ENCODE data around the gene SPIN2B. TPM values are rescaled to one million over a fixed set of nuclear protein-coding genes. Genes with fewer than 3 reads are reported as not detected.
"Not testable (repeated sequence)": the region's sequence is repeated elsewhere in the genome, so short reads cannot be mapped to it uniquely, and the experiment has no call there.

The SPIN2B gene
- total RNA-seq (2014; rRNA removed; shearing (Covaris generic)), result 20.3 and 21.0 TPM in 2 replicates

GRCh38 chrX:57121162-57121755 is at the start of gene SPIN2B:
TSS of gene SPIN2B (minus strand) at chrX:57121548.
- no peaks in the 10 kb centered on the region for H3K9me3 ChIP-seq (replicated peaks)
- H3K27ac ChIP-seq, result peak within 1 kb of the TSS; percentile 88
- H3K36me3 ChIP-seq, result no peaks in the 10 kb centered on the region
- no peaks in the 10 kb centered on the region for H3K27me3 ChIP-seq
- no peaks in the 10 kb centered on the region for H3K4me1 ChIP-seq
- peak within 1 kb of the TSS; percentile 79 for H3K4me3 ChIP-seq
- peak; percentile 88 for DNase-seq

DNA sequence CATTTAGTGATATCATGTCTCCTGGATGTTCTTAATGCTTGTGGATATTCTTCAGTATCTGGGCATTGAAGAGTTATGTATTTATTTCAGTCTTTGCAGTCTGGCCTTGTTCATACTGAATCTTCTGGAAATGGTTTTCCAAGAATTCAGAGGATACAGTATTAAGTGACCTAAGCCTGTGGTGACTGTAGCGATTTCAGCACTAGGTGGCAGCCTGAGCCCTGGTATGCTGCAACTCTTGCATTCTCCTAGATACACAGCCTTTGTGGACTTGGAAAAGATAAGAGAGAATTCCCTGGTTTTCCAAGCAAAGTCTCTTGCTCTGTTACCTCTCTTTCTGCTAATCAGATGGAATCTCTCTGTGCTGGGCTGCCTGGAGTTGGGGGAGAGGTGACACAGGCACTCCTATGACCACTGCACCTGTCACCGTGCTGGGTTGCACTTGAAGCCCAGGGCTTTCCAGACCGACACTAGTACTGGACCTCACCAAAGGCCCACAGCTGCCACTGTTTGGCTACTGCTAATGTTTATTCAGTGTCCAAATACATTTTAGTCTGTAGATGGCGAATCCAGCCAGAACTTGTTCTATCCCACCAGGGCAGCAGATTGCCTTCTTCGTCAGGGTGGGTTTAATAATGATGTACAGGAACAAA is 35.2 kb upstream of the SPIN2B start:
- Histone ChIP-seq H3K27ac (no peak overlapping the region), H3K4me3 (no peak overlapping the region), H3K36me3 (no peaks in the 10 kb centered on the region), H3K9me3 (replicated peaks) (no peaks in the 10 kb centered on the region), H3K27me3 (no peaks in the 10 kb centered on the region), H3K4me1 (no peaks in the 10 kb centered on the region)
- DNase-seq, result peak; percentile 13 to 54

GRCh38 chrX:57155171-57155570 is 33.8 kb upstream of the SPIN2B start:
- Histone ChIP-seq H3K27me3 (no peaks in the 10 kb centered on the region), H3K27ac (no peak overlapping the region), H3K9me3 (replicated peaks) (no peaks in the 10 kb centered on the region), H3K4me1 (no peaks in the 10 kb centered on the region), H3K36me3 (no peaks in the 10 kb centered on the region), H3K4me3 (no peak overlapping the region)
- DNase-seq, result no peak

GRCh38 chrX:57152222-57152621 is 30.9 kb upstream of the SPIN2B start:
- H3K27me3 ChIP-seq; H3K27ac ChIP-seq; H3K36me3 ChIP-seq; H3K9me3 ChIP-seq (replicated peaks); H3K4me3 ChIP-seq; H3K4me1 ChIP-seq; DNase-seq: not testable (repeated sequence)

GRCh38 chrX:57138674-57139073 is 17.3 kb upstream of the SPIN2B start:
- H3K27ac ChIP-seq, result no peak overlapping the region
- no peaks in the 10 kb centered on the region for H3K36me3 ChIP-seq
- H3K4me3 ChIP-seq, result no peak overlapping the region
- no peaks in the 10 kb centered on the region for H3K9me3 ChIP-seq (replicated peaks)
- no peaks in the 10 kb centered on the region for H3K27me3 ChIP-seq
- H3K4me1 ChIP-seq, result no peaks in the 10 kb centered on the region
- no peak for DNase-seq

DNA sequence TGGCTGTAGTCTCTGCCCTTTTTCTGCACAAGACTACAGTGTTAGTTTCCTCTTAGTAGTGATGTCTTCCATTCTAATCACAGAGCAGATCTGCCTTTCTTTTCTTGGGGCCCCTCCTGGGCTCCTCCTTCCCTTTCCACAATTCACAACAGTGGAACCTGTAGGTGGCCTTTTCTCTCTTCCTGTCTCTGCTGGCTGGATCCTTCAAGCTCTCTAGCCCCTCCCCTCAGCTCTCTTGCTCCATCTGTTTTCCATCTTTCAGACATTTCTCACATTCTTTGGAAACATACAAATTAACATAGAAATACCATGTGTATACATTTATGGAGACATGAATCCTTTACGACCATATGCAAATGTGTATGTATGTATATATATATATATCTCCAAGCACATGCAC is 16.2 kb upstream of the SPIN2B start:
- H3K27me3 ChIP-seq, result no peaks in the 10 kb centered on the region
- H3K27ac ChIP-seq, result no peak overlapping the region
- H3K9me3 ChIP-seq (replicated peaks), result no peaks in the 10 kb centered on the region
- no peak overlapping the region for H3K4me3 ChIP-seq
- DNase-seq, result no peak
- no peaks in the 10 kb centered on the region for H3K36me3 ChIP-seq
- no peaks in the 10 kb centered on the region for H3K4me1 ChIP-seq

- not testable (repeated sequence) for H3K9me3 ChIP-seq (replicated peaks); H3K27me3 ChIP-seq; H3K4me3 ChIP-seq; DNase-seq; H3K4me1 ChIP-seq; H3K27ac ChIP-seq; H3K36me3 ChIP-seq
Observed at GRCh38 chrX:57137073-57137472, 15.7 kb upstream of the SPIN2B start, which contains the start of gene SPIN2A. TSS of gene SPIN2A (minus strand) at chrX:57137397. CDS start at chrX:57136597, 800 bp downstream.

GRCh38 chrX:57136589-57136988 is 15.2 kb upstream of the SPIN2B start:
- not testable (repeated sequence) for H3K36me3 ChIP-seq; H3K9me3 ChIP-seq (replicated peaks); DNase-seq; H3K4me1 ChIP-seq; H3K4me3 ChIP-seq; H3K27me3 ChIP-seq; H3K27ac ChIP-seq

DNA sequence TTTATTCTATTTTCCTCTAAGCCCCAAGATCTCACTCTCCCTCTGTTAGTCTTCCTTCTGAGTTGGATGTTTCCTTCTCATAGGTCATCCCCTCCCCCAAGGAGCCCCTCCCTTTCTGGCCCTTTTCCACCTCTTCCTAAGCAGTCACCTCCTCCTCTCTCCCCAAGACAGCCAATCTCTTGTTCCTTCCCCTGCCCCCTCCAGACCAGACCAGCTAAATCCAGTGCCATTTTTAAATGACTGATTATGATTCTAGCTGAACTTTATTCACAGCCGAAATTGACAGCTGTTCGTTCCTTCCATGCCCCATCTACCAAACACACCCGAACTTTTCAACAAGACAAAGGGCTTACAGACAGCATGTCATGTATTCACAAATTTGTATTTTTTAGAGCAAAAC is 13.9 kb upstream of the SPIN2B start:
- Histone ChIP-seq H3K4me3 (no peak overlapping the region), H3K9me3 (replicated peaks) (no peaks in the 10 kb centered on the region), H3K4me1 (no peaks in the 10 kb centered on the region), H3K27me3 (no peaks in the 10 kb centered on the region), H3K36me3 (no peaks in the 10 kb centered on the region), H3K27ac (no peak overlapping the region)
- no peak for DNase-seq

DNA sequence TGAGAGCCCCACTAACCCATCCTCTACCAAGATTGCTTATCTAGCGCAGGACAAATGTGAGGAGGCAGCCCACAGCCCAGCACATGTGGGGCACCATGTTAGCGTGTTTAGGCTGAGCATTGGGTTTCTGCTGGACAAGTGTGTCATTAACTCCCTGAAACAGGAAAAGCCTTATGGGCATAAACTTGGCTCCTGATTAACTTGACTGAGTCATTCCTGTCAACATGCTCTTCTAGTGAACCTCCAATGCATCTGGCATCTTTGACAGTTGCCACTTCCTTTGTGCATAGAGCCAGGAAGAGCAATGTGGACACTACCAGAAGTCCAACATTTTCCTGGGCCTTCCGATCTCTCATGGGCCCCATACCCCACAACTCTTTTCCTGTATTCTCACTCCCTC is 13.4 kb upstream of the SPIN2B start:
- Histone ChIP-seq H3K4me1 (no peaks in the 10 kb centered on the region), H3K36me3 (no peaks in the 10 kb centered on the region), H3K4me3 (no peak overlapping the region), H3K27me3 (no peaks in the 10 kb centered on the region), H3K9me3 (replicated peaks) (no peaks in the 10 kb centered on the region), H3K27ac (no peak overlapping the region)
- no peak for DNase-seq

GRCh38 chrX:57133706-57134105 is 12.4 kb upstream of the SPIN2B start:
- Histone ChIP-seq H3K4me3 (no peak overlapping the region), H3K36me3 (no peaks in the 10 kb centered on the region), H3K4me1 (no peaks in the 10 kb centered on the region), H3K27me3 (no peaks in the 10 kb centered on the region), H3K27ac (no peak overlapping the region), H3K9me3 (replicated peaks) (no peaks in the 10 kb centered on the region)
- DNase-seq, result no peak

DNA sequence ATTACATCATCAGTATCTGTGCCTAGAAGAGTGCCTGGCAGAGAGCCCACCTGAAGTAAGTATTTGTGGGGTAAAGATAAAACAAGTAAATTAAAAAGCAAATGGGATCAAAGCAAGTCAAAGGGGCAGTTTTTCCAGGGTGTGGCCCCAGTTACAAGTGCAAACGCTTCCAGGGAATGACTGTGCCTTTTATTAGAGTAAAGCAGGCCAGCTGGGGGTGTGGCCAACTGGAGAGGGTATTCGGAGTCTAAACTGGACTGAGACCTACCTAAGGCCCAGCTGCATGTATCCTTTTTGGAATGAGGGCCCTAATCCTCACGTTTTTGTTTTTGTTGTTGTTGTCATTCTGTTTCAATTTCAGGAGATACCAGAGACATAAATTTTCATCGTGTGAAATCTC is 11.9 kb upstream of the SPIN2B start:
- not testable (repeated sequence) for H3K9me3 ChIP-seq (replicated peaks); H3K36me3 ChIP-seq; H3K4me1 ChIP-seq; H3K27me3 ChIP-seq; DNase-seq; H3K27ac ChIP-seq; H3K4me3 ChIP-seq

GRCh38 chrX:57132046-57132445 is 10.7 kb upstream of the SPIN2B start:
- DNase-seq, result no peak
- Histone ChIP-seq H3K27ac (no peak overlapping the region), H3K4me1 (no peaks in the 10 kb centered on the region), H3K27me3 (no peaks in the 10 kb centered on the region), H3K9me3 (replicated peaks) (no peaks in the 10 kb centered on the region), H3K36me3 (no peaks in the 10 kb centered on the region), H3K4me3 (no peak overlapping the region)

GRCh38 chrX:57121816-57122215 is 468 bp upstream of the SPIN2B start:
- Histone ChIP-seq H3K9me3 (replicated peaks) (no peaks in the 10 kb centered on the region), H3K27ac (no peak overlapping the region; the same call in 1 of the 2 replicates), H3K27me3 (no peaks in the 10 kb centered on the region), H3K36me3 (no peaks in the 10 kb centered on the region), H3K4me3 (peak overlapping the region; percentile 79), H3K4me1 (no peaks in the 10 kb centered on the region)
- DNase-seq, result no peak

GRCh38 chrX:57120619-57121161 is 658 bp downstream of the SPIN2B start:
- H3K36me3 ChIP-seq; H3K27me3 ChIP-seq; H3K9me3 ChIP-seq (replicated peaks); H3K4me1 ChIP-seq: not testable (repeated sequence)
- peak overlapping the region; percentile 88 for H3K27ac ChIP-seq
- peak in 1 of 2 experiments; percentile 20 for DNase-seq
- peak overlapping the region; percentile 79 for H3K4me3 ChIP-seq

GRCh38 chrX:57119416-57119815 is 1.9 kb downstream of the SPIN2B start:
- DNase-seq, result peak; percentile 16 to 64
- peak overlapping the region; percentile 32 for H3K4me3 ChIP-seq

More at GRCh38 chrX:57119416-57119815, 1.9 kb downstream of the SPIN2B start:
- H3K36me3 ChIP-seq, result no peaks in the 10 kb centered on the region
- H3K27ac ChIP-seq, result peak overlapping the region; percentile 64
- no peaks in the 10 kb centered on the region for H3K9me3 ChIP-seq (replicated peaks)
- H3K27me3 ChIP-seq, result no peaks in the 10 kb centered on the region
- H3K4me1 ChIP-seq, result no peaks in the 10 kb centered on the region

All from SJCRH30 (cell line).